Measurements from ENCODE around the gene FBXL2.
A peak's percentile ranks its signal among the peaks of the same experiment; 100 is the strongest.

Gene FBXL2, protein sequence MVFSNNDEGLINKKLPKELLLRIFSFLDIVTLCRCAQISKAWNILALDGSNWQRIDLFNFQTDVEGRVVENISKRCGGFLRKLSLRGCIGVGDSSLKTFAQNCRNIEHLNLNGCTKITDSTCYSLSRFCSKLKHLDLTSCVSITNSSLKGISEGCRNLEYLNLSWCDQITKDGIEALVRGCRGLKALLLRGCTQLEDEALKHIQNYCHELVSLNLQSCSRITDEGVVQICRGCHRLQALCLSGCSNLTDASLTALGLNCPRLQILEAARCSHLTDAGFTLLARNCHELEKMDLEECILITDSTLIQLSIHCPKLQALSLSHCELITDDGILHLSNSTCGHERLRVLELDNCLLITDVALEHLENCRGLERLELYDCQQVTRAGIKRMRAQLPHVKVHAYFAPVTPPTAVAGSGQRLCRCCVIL

DNA sequence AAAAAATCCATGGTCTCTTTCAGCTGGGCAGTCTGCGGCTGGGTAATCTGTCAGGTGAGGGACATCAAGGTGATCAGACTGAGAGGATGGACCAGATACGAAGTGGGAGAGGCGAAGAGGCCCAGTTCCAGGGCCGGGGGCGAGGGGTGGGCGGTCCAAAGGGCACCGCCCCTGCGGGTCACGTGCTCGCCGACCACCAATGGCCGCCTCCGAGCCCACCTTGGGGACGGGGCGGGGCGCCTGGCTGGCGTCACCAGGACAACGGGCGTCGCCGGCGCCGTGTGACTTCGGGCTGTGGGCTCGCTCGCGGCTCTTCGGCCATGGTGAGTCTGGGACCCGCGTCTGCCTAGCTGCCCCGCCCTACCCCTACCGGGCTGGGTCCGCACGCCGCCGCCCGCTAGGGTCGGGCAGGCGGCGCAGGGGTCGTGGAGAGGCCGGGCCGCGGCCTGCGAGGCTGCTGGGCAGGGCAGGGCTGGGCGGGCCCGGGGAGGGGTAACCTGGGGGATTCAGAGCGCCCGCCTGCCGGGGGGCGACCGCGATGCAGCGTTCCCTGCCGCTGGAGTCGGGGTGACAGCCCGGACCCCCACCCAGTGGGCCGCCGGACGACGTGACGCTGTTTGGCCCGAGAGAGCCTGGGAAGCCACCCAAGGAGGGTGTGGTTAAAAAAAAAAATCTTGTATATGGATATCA lies at the start of gene FBXL2:
Gene FBXL2, plus strand, starts transcription at position 250 of the 690 bp plus-strand sequence. Its CDS starts 71 bp downstream, at position 321.
- peak within 1 kb of the TSS; percentile 78 for H3K4me3 ChIP-seq (ENCODE audit: low read depth, low read length)
- H3K9ac ChIP-seq (ENCODE audit: low read length) = peak within 1 kb of the TSS; percentile 37
- peaks cover 5% of the 10 kb centered on the region; the same call in 1 of the 2 replicates for H3K4me1 ChIP-seq (ENCODE audit: control insufficient read depth, insufficient read depth, low read length)
- peaks cover 6% of the 10 kb centered on the region for H3K9me3 ChIP-seq (ENCODE audit: control insufficient read depth, insufficient read depth, low read depth, low read length)
- no peaks in the 10 kb centered on the region for H3K36me3 ChIP-seq (ENCODE audit: control insufficient read depth, insufficient read depth, low read length)
- H3K27ac ChIP-seq (ENCODE audit: low read depth, low read length) = no peak within 1 kb of the TSS
- H3K27me3 ChIP-seq (ENCODE audit: control insufficient read depth, insufficient read depth, low read length) = no peaks in the 10 kb centered on the region

DNA sequence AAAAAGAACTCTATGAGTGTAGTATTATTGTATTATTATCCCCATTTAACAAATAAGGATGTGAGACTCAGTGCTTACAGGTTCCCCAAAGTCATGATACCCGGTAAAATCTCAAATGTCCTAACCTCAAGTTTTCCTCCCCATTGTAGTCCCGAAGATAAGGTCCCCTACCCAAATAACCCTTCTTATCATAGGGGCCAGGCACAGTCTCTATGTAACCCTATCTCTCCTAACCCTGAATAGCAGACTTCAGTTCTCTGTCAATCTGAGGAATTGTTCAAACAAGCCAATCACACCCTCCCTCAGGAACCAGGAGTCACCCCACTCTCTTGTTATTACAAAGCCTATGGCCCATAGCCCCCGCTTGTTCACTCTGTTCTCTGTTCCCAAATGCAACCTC lies 48.2 kb upstream of the FBXL2 start:
- no peak overlapping the region for H3K27ac ChIP-seq (ENCODE audit: low read depth, low read length)
- no peak overlapping the region for H3K9ac ChIP-seq (ENCODE audit: low read length)
- H3K36me3 ChIP-seq (ENCODE audit: control insufficient read depth, insufficient read depth, low read length) = no peaks in the 10 kb centered on the region
- no peaks in the 10 kb centered on the region; the same call in 1 of the 2 replicates for H3K4me1 ChIP-seq (ENCODE audit: control insufficient read depth, insufficient read depth, low read length)
- H3K9me3 ChIP-seq (ENCODE audit: control insufficient read depth, insufficient read depth, low read depth, low read length) = no peaks in the 10 kb centered on the region
- no peak overlapping the region for H3K4me3 ChIP-seq (ENCODE audit: low read depth, low read length)
- H3K27me3 ChIP-seq (ENCODE audit: control insufficient read depth, insufficient read depth, low read length) = no peaks in the 10 kb centered on the region

DNA sequence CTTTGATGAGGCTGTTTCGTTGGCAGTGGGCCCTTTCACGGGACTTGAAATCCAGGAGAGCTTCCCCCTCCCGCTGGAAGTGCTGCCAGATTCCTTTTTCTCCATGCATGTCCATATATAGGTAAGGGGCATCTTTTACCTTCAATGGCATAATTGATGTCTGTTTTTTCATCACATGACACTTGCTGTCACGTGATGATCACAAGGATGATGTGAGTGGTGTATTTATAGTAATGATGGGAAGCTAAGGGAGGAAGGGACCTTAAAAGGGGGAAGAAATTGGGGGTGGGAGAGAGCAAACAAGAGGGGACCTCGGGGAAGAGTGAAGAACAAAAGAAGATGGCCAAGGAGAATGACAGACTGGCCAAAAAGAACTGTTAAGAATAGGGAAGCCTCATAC lies 47.3 kb upstream of the FBXL2 start:
- Histone ChIP-seq H3K9ac (ENCODE audit: low read length) (no peak overlapping the region), H3K4me1 (ENCODE audit: control insufficient read depth, insufficient read depth, low read length) (no peaks in the 10 kb centered on the region; the same call in 1 of the 2 replicates), H3K27me3 (ENCODE audit: control insufficient read depth, insufficient read depth, low read length) (no peaks in the 10 kb centered on the region), H3K4me3 (ENCODE audit: low read depth, low read length) (no peak overlapping the region), H3K36me3 (ENCODE audit: control insufficient read depth, insufficient read depth, low read length) (no peaks in the 10 kb centered on the region), H3K27ac (ENCODE audit: low read depth, low read length) (no peak overlapping the region), H3K9me3 (ENCODE audit: control insufficient read depth, insufficient read depth, low read depth, low read length) (no peaks in the 10 kb centered on the region)

DNA sequence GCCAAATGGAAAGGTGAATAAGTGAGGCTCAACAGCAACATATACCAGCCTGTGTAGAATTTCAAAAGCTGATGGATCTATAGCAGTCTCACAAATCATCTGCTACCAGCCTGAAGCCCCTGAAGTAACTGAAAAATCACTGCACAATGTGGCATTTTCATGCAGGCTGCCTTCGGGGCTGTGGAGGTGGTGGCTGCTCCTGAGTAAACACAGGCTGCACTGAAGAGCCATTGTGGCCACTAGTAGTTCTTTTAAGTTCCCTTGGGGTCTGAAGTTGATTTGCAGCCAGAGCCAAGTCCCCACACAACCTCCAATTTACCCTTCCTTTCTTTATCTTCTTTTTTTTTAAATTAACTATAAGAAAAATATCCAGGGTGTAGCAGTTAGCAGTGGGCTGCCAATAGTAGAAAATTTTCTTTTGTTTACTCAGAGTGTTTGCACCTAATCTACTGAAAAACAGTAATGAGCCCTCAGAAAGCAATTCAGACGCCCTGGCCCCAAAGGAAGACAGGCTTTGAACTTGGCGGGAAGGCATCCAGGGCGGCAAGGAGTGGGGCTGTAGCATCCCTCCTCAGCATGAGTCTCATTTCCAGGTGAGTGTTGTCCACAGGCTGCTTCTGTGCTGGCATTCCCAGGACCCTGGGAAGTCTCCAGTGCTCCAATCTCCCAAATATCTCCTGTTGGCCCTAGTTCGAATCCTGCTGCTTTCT lies 45.3 kb upstream of the FBXL2 start:
- H3K27ac ChIP-seq (ENCODE audit: low read depth, low read length) = no peak overlapping the region
- H3K9me3 ChIP-seq (ENCODE audit: control insufficient read depth, insufficient read depth, low read depth, low read length) = no peaks in the 10 kb centered on the region
- H3K36me3 ChIP-seq (ENCODE audit: control insufficient read depth, insufficient read depth, low read length) = no peaks in the 10 kb centered on the region
- no peaks in the 10 kb centered on the region for H3K27me3 ChIP-seq (ENCODE audit: control insufficient read depth, insufficient read depth, low read length)
- H3K9ac ChIP-seq (ENCODE audit: low read length) = no peak overlapping the region
- no peaks in the 10 kb centered on the region; the same call in 1 of the 2 replicates for H3K4me1 ChIP-seq (ENCODE audit: control insufficient read depth, insufficient read depth, low read length)
- H3K4me3 ChIP-seq (ENCODE audit: low read depth, low read length) = no peak overlapping the region

DNA sequence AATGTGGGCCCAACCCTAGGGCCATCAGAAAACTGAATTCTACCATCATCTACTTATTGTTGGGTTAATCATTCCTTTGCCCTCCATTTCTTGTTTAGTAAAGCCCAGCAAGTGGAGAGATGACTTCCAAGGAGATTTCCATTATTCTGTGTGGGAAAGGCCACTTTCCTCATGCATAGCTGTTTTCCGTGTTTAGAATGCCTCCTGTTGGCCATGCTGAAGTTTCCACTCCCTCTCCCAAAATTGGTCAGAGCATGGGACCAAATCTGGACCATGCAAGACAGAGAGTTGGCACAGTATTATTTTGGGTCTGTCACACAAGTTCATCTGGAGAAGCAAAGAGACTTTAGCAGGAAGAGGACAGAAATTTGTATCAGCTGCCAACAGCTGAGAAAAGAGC lies 43.4 kb upstream of the FBXL2 start:
- no peak overlapping the region for H3K9ac ChIP-seq (ENCODE audit: low read length)
- H3K27ac ChIP-seq (ENCODE audit: low read depth, low read length) = no peak overlapping the region
- no peak overlapping the region for H3K4me3 ChIP-seq (ENCODE audit: low read depth, low read length)
- H3K36me3 ChIP-seq (ENCODE audit: control insufficient read depth, insufficient read depth, low read length) = no peaks in the 10 kb centered on the region
- no peaks in the 10 kb centered on the region for H3K27me3 ChIP-seq (ENCODE audit: control insufficient read depth, insufficient read depth, low read length)
- H3K4me1 ChIP-seq (ENCODE audit: control insufficient read depth, insufficient read depth, low read length) = no peaks in the 10 kb centered on the region; the same call in 1 of the 2 replicates
- no peaks in the 10 kb centered on the region for H3K9me3 ChIP-seq (ENCODE audit: control insufficient read depth, insufficient read depth, low read depth, low read length)

DNA sequence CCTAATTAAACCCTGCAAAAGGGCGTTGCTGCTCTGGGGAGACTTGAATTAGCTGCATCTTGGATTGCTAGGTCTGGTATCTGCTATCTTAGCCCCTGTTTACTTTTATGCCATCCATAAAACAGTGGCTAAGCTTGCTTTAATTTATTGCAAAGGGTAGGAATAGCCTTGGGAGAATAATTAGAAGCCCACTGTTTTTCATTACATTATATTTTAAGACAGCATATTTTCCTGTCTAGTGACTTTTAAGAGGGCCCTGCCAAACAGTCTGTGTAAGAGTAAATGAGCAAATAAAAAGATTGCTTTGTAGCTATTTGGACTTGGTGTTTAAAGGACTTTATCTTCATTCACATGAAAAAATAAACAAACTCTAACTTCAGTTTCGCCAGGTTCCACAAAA lies 41.2 kb upstream of the FBXL2 start:
- no peak overlapping the region for H3K9ac ChIP-seq (ENCODE audit: low read length)
- no peaks in the 10 kb centered on the region; the same call in 1 of the 2 replicates for H3K4me1 ChIP-seq (ENCODE audit: control insufficient read depth, insufficient read depth, low read length)
- H3K4me3 ChIP-seq (ENCODE audit: low read depth, low read length) = no peak overlapping the region
- 0 out of 2 replicates have a peak, but pooled peaks cover 2% of the 10 kb centered on the region for H3K9me3 ChIP-seq (ENCODE audit: control insufficient read depth, insufficient read depth, low read depth, low read length)
- no peaks in the 10 kb centered on the region for H3K36me3 ChIP-seq (ENCODE audit: control insufficient read depth, insufficient read depth, low read length)
- no peak overlapping the region for H3K27ac ChIP-seq (ENCODE audit: low read depth, low read length)
- no peaks in the 10 kb centered on the region for H3K27me3 ChIP-seq (ENCODE audit: control insufficient read depth, insufficient read depth, low read length)

DNA sequence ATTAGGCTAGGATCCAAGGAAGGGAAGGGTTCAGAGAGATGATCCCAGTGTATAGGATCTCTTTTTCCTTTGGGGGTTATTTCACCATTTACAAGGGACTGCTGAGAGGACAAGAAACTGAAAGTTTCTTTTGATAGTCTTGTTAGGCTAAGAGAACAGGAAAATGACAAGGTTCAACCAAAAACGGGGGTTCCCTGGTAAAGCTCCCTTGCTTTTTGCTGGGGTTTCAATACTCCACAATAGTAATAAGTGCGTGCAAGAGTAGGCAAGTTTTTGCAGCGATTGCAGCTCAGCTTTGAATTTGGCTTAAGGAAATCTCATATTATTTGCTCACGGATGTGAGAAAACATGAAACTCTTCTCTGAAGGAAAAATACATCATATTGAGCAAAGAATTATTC lies 39.8 kb upstream of the FBXL2 start:
- H3K9ac ChIP-seq (ENCODE audit: low read length) = no peak overlapping the region
- H3K27me3 ChIP-seq (ENCODE audit: control insufficient read depth, insufficient read depth, low read length) = no peaks in the 10 kb centered on the region
- H3K9me3 ChIP-seq (ENCODE audit: control insufficient read depth, insufficient read depth, low read depth, low read length) = 0 out of 2 replicates have a peak, but pooled peaks cover 2% of the 10 kb centered on the region
- no peaks in the 10 kb centered on the region for H3K4me1 ChIP-seq (ENCODE audit: control insufficient read depth, insufficient read depth, low read length)
- no peaks in the 10 kb centered on the region for H3K36me3 ChIP-seq (ENCODE audit: control insufficient read depth, insufficient read depth, low read length)
- H3K27ac ChIP-seq (ENCODE audit: low read depth, low read length) = no peak overlapping the region
- H3K4me3 ChIP-seq (ENCODE audit: low read depth, low read length) = no peak overlapping the region

DNA sequence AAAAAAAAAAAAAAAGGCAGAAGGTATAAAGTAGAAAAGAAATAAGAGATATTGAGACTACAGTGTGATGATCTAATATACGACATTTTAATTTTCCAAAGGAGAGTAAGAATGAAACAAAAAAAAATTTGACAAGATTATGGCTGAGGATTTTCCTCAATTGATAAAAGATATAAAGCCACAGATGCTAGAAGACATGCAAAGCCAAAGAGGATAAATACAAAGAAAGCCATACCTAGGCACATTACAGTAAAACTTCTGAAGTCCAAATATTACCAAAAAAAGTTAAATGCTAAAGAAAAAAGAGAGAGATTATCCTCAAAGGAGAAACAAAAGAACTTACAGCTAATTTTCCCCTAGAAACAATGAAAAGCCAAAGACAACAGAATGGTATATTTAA lies 38.3 kb upstream of the FBXL2 start:
- Histone ChIP-seq H3K36me3 (ENCODE audit: control insufficient read depth, insufficient read depth, low read length) (no peaks in the 10 kb centered on the region), H3K27me3 (ENCODE audit: control insufficient read depth, insufficient read depth, low read length) (no peaks in the 10 kb centered on the region), H3K4me3 (ENCODE audit: low read depth, low read length) (no peak overlapping the region), H3K27ac (ENCODE audit: low read depth, low read length) (no peak overlapping the region), H3K4me1 (ENCODE audit: control insufficient read depth, insufficient read depth, low read length) (no peaks in the 10 kb centered on the region), H3K9me3 (ENCODE audit: control insufficient read depth, insufficient read depth, low read depth, low read length) (0 out of 2 replicates have a peak, but pooled peaks cover 2% of the 10 kb centered on the region), H3K9ac (ENCODE audit: low read length) (no peak overlapping the region)

DNA sequence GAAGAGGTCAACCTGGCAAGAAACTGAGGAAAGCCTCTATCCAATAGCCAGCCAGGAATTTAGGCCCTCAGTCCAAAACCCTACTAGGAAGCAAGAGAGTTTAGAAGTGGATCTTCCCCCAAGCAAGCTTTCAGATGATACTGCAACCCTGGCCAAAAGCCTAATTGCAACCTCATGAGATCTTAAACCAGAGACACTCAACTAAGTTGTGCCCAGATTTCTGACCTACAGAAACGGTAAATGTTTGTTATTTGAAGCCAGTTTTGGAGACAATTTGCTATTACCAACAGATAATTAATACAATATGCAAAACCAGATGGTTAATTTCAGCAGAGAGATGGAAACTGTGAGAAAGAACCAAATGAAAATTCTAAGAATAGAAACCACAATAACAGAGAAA lies 37.0 kb upstream of the FBXL2 start:
- Histone ChIP-seq H3K4me1 (ENCODE audit: control insufficient read depth, insufficient read depth, low read length) (no peaks in the 10 kb centered on the region), H3K4me3 (ENCODE audit: low read depth, low read length) (no peak overlapping the region), H3K36me3 (ENCODE audit: control insufficient read depth, insufficient read depth, low read length) (no peaks in the 10 kb centered on the region), H3K9ac (ENCODE audit: low read length) (no peak overlapping the region), H3K27me3 (ENCODE audit: control insufficient read depth, insufficient read depth, low read length) (no peaks in the 10 kb centered on the region), H3K27ac (ENCODE audit: low read depth, low read length) (no peak overlapping the region), H3K9me3 (ENCODE audit: control insufficient read depth, insufficient read depth, low read depth, low read length) (0 out of 2 replicates have a peak, but pooled peaks cover 2% of the 10 kb centered on the region)

DNA sequence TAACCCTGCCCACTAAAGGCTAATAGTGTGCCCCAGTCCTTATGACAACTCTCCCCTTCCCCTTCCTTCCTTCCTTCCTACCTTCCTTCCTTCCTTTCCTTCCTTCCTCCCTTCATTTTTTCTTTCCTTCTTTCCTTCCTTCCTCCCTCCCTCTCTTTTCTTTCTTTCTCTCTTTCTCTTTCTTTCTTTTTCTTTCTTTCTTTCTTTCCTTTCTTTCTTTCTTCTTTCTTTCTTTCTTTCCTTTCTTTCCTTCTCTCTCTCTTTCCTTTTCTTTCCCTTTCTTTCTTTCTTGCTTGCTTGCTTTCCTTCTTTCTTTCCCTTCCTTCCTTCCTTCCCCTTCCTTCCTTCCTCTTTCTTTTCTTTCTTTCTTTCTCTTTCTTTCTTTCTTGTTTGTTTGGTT lies 30.5 kb upstream of the FBXL2 start:
- no peaks in the 10 kb centered on the region for H3K9me3 ChIP-seq (ENCODE audit: control insufficient read depth, insufficient read depth, low read depth, low read length)
- no peak overlapping the region for H3K27ac ChIP-seq (ENCODE audit: low read depth, low read length)
- no peaks in the 10 kb centered on the region for H3K27me3 ChIP-seq (ENCODE audit: control insufficient read depth, insufficient read depth, low read length)
- H3K4me3 ChIP-seq (ENCODE audit: low read depth, low read length) = no peak overlapping the region
- H3K4me1 ChIP-seq (ENCODE audit: control insufficient read depth, insufficient read depth, low read length) = no peaks in the 10 kb centered on the region
- no peak overlapping the region for H3K9ac ChIP-seq (ENCODE audit: low read length)
- no peaks in the 10 kb centered on the region for H3K36me3 ChIP-seq (ENCODE audit: control insufficient read depth, insufficient read depth, low read length)

All from HUES6 (cell line).